ENCODE measurements around the gene ATXN10. TPM values are rescaled to one million over a fixed set of nuclear protein-coding genes. Genes with fewer than 3 reads are reported as not detected.
A peak's percentile ranks its signal among the peaks of the same experiment; 100 is the strongest.

The ATXN10 gene
- total and polyA plus RNA-seq, 4 experiments from 2014 or later: 61.8 to 102 (median 76.3) TPM

DNA sequence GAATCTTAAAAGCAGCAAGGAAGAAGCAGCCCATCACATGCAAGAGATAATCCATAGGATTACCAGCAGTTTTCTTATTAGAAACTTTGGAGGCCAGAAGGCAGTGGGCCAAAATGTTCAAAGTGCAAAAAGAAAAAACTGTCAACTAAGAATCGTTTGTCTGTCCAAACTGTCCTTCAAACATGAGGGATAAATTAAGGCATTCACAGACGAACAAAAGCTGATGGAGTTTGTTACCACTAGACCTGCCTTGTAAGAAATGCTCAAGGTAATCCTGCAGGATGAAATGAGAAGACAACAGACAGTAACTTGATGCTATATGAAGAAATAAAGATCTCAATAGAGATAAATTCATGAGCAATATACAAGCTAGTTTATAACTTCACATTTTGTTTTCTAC lies 154.9 kb downstream of the ATXN10 start:
- Mint-ChIP-seq H3K4me3 (no peak overlapping the region), H3K36me3 (peaks cover 43 to 54% of the 10 kb centered on the region in 2 donors), H3K9me3 (peaks cover 0 to 2% (median 0%) of the 10 kb centered on the region in 8 donors), H3K27me3 (no peaks in the 10 kb centered on the region), H3K27ac (no peak overlapping the region), H3K4me1 (peaks cover 0 to 2% (median under 1%) of the 10 kb centered on the region in 4 donors)
- Histone ChIP-seq H3K27ac (ENCODE audit: low read depth, low read length) (no peak overlapping the region), H3K36me3 (ENCODE audit: insufficient read depth, low read length) (no peaks in the 10 kb centered on the region), H3K9me3 (ENCODE audit: control insufficient read depth in 1 of 2, low read length in 2 of 2) (no peaks in the 10 kb centered on the region), H3K4me3 (ENCODE audit: low read length in 2 of 2) (no peak overlapping the region), H3K4me1 (ENCODE audit: insufficient read depth, low read length) (no peaks in the 10 kb centered on the region), H3K27me3 (ENCODE audit: insufficient read depth, low read length) (no peaks in the 10 kb centered on the region)
- intact Hi-C loops (cut with micrococcal nuclease): no loop called here
- CTCF ChIA-PET (ENCODE audit: partially characterized antibody): no interaction called here
- POLR2A ChIA-PET (ENCODE audit: partially characterized antibody): no interaction called here
- DNase-seq: no peak

DNA sequence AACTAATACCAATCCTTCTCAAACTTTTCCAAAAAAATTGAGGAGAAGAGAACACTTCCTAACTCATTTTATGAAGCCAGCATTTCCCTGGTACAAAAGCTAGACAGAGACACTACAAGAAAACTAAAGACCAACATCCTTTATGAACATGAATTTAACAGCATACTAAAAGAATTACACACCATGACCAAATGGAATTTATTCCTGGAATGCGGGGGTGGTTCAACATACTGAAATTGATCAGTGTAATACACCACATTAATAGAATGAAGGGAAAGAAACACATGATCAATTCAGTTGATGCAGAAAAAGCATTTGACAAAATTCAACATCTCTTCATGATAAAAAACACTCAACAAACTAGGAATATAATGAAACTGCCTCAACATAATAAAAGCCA lies 157.2 kb downstream of the ATXN10 start:
- Histone ChIP-seq H3K9me3 (ENCODE audit: control insufficient read depth in 1 of 2, low read length in 2 of 2) (no peaks in the 10 kb centered on the region), H3K4me1 (ENCODE audit: insufficient read depth, low read length) (no peaks in the 10 kb centered on the region), H3K27ac (ENCODE audit: low read depth, low read length) (no peak overlapping the region), H3K4me3 (ENCODE audit: low read length in 2 of 2) (no peak overlapping the region), H3K36me3 (ENCODE audit: insufficient read depth, low read length) (no peaks in the 10 kb centered on the region), H3K27me3 (ENCODE audit: insufficient read depth, low read length) (no peaks in the 10 kb centered on the region)
- H3K4me1 Mint-ChIP-seq: peaks cover 0 to 4% (median under 1%) of the 10 kb centered on the region in 4 donors
- no peaks in the 10 kb centered on the region for H3K27me3 Mint-ChIP-seq
- H3K36me3 Mint-ChIP-seq: peaks cover 34 to 55% of the 10 kb centered on the region in 2 donors
- DNase-seq: no peak
- peaks cover 0 to 5% (median 0%) of the 10 kb centered on the region in 8 donors for H3K9me3 Mint-ChIP-seq
- CTCF ChIA-PET (ENCODE audit: partially characterized antibody): no interaction called here
- no peak overlapping the region for H3K4me3 Mint-ChIP-seq
- POLR2A ChIA-PET (ENCODE audit: partially characterized antibody): no interaction called here
- H3K27ac Mint-ChIP-seq: no peak overlapping the region
- intact Hi-C loops (cut with micrococcal nuclease): no loop called here

DNA sequence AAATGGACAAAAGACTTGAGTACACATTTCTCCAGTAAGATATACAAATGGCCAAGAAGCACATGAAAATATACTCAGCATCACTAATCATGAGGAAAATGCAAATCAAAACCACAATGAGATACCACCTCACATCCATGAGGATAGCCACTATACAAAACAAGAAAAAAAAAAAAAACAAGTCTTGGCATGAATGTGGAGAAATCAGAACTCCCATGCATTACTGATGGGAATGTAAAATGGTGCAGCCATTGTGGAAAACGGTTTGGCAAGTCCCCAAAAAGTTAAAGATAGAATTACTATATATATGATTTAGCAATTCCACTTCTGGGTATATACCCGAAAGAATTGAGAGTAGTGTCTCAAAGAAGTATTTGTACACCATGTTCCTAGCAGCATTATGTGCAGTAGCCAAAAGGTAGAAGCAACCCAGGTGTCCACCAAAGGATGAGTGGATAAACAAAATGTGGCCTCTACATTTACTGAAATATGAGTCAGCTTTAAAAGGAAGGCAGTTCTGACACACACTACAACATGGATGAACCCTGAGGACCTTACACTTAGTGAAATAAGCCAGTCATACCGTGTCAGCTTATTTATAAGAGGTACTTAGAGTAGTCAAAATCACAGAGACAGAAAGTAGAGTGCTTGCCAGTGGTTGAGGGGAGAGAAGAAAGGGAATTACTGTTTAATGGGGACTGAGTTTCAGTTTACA lies 159.1 kb downstream of the ATXN10 start:
- POLR2A ChIA-PET (ENCODE audit: partially characterized antibody): no interaction called here
- Histone ChIP-seq H3K4me3 (ENCODE audit: low read length in 2 of 2) (no peak overlapping the region), H3K9me3 (ENCODE audit: control insufficient read depth in 1 of 2, low read length in 2 of 2) (no peaks in the 10 kb centered on the region), H3K27ac (ENCODE audit: low read depth, low read length) (no peak overlapping the region), H3K4me1 (ENCODE audit: insufficient read depth, low read length) (no peaks in the 10 kb centered on the region), H3K36me3 (ENCODE audit: insufficient read depth, low read length) (no peaks in the 10 kb centered on the region), H3K27me3 (ENCODE audit: insufficient read depth, low read length) (no peaks in the 10 kb centered on the region)
- Mint-ChIP-seq H3K4me3 (no peak overlapping the region), H3K27me3 (no peaks in the 10 kb centered on the region), H3K27ac (peak overlapping the region in 1 of 7 donors; percentile 1), H3K4me1 (peaks cover 0 to 4% (median under 1%) of the 10 kb centered on the region in 4 donors), H3K9me3 (peaks cover 0 to 3% (median 0%) of the 10 kb centered on the region in 8 donors), H3K36me3 (peaks cover 29 to 45% of the 10 kb centered on the region in 2 donors)
- DNase-seq: no peak
- CTCF ChIA-PET (ENCODE audit: partially characterized antibody): no interaction called here
- intact Hi-C loops (cut with micrococcal nuclease): no loop called here

DNA sequence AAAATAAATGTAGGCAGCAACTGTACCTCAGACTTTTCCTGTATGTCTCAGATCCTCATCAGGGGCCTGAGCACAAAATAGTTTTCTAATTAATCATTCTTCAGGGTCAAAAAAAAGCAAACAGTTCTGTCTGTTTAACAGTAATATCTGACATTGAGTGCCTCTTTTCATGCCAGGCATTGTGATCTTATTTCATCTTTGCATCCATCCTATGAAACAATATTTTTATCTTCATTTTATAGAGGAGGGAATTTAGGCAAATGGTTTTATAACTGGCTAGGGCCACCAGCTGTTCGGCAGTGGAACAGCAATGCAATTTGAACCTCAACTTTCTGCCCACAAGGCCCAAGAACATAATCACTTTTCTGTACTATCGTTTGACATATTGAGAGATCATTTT lies 159.8 kb downstream of the ATXN10 start:
- Mint-ChIP-seq H3K36me3 (peaks cover 32 to 44% of the 10 kb centered on the region in 2 donors), H3K27me3 (no peaks in the 10 kb centered on the region), H3K27ac (peak overlapping the region in 1 of 7 donors; percentile 16), H3K4me1 (peaks cover 0 to 4% (median 0%) of the 10 kb centered on the region in 4 donors), H3K4me3 (no peak overlapping the region), H3K9me3 (peaks cover 0 to 3% (median 0%) of the 10 kb centered on the region in 8 donors)
- Histone ChIP-seq H3K9me3 (ENCODE audit: control insufficient read depth in 1 of 2, low read length in 2 of 2) (no peaks in the 10 kb centered on the region), H3K27ac (ENCODE audit: low read depth, low read length) (no peak overlapping the region), H3K36me3 (ENCODE audit: insufficient read depth, low read length) (no peaks in the 10 kb centered on the region), H3K4me1 (ENCODE audit: insufficient read depth, low read length) (no peaks in the 10 kb centered on the region), H3K4me3 (ENCODE audit: low read length in 2 of 2) (no peak overlapping the region), H3K27me3 (ENCODE audit: insufficient read depth, low read length) (no peaks in the 10 kb centered on the region)
- POLR2A ChIA-PET (ENCODE audit: partially characterized antibody): no interaction called here
- intact Hi-C loops (cut with micrococcal nuclease): no loop called here
- no peak for DNase-seq
- CTCF ChIA-PET (ENCODE audit: partially characterized antibody): no interaction called here

- intact Hi-C loops (cut with micrococcal nuclease): no loop called here
- H3K27ac Mint-ChIP-seq: peak overlapping the region in 2 of 7 donors; percentile 6 to 26
Observed at GRCh38 chr22:45832180-45832579, 160.5 kb downstream of the ATXN10 start.

GRCh38 chr22:45832959-45833580 lies 161.4 kb downstream of the ATXN10 start:
- H3K27me3 ChIP-seq (ENCODE audit: insufficient read depth, low read length): no peaks in the 10 kb centered on the region
- H3K36me3 Mint-ChIP-seq: peaks cover 33 to 34% of the 10 kb centered on the region in 2 donors
- no peak overlapping the region for H3K27ac ChIP-seq (ENCODE audit: low read depth, low read length)
- DNase-seq: no peak
- H3K9me3 ChIP-seq (ENCODE audit: control insufficient read depth in 1 of 2, low read length in 2 of 2): no peaks in the 10 kb centered on the region
- H3K4me1 Mint-ChIP-seq: peaks cover 0 to 4% (median 0%) of the 10 kb centered on the region in 4 donors
- no peak overlapping the region for H3K4me3 Mint-ChIP-seq
- POLR2A ChIA-PET (ENCODE audit: partially characterized antibody): no interaction called here
- no peaks in the 10 kb centered on the region for H3K27me3 Mint-ChIP-seq
- H3K27ac Mint-ChIP-seq: peak overlapping the region in 1 of 7 donors; percentile 10
- peaks cover 0 to 3% (median 0%) of the 10 kb centered on the region in 8 donors for H3K9me3 Mint-ChIP-seq
- H3K4me3 ChIP-seq (ENCODE audit: low read length in 2 of 2): no peak overlapping the region
- H3K36me3 ChIP-seq (ENCODE audit: insufficient read depth, low read length): no peaks in the 10 kb centered on the region
- CTCF ChIA-PET (ENCODE audit: partially characterized antibody): no interaction called here
- H3K4me1 ChIP-seq (ENCODE audit: insufficient read depth, low read length): no peaks in the 10 kb centered on the region
- intact Hi-C loops (cut with micrococcal nuclease): no loop called here

More at GRCh38 chr22:45832180-45832579, 160.5 kb downstream of the ATXN10 start:
- Histone ChIP-seq H3K4me3 (ENCODE audit: low read length in 2 of 2) (no peak overlapping the region), H3K36me3 (ENCODE audit: insufficient read depth, low read length) (no peaks in the 10 kb centered on the region), H3K9me3 (ENCODE audit: control insufficient read depth in 1 of 2, low read length in 2 of 2) (no peaks in the 10 kb centered on the region), H3K4me1 (ENCODE audit: insufficient read depth, low read length) (no peaks in the 10 kb centered on the region), H3K27me3 (ENCODE audit: insufficient read depth, low read length) (no peaks in the 10 kb centered on the region), H3K27ac (ENCODE audit: low read depth, low read length) (no peak overlapping the region)
- H3K4me1 Mint-ChIP-seq: peaks cover 0 to 4% (median 0%) of the 10 kb centered on the region in 4 donors
- ChIA-PET CTCF (ENCODE audit: partially characterized antibody) (no interaction called here), POLR2A (ENCODE audit: partially characterized antibody) (no interaction called here)
- H3K9me3 Mint-ChIP-seq: peaks cover 0 to 3% (median 0%) of the 10 kb centered on the region in 8 donors
- no peaks in the 10 kb centered on the region for H3K27me3 Mint-ChIP-seq
- H3K36me3 Mint-ChIP-seq: peaks cover 34 to 42% of the 10 kb centered on the region in 2 donors
- DNase-seq: no peak
- no peak overlapping the region for H3K4me3 Mint-ChIP-seq

- intact Hi-C loops (cut with micrococcal nuclease): no loop called here
- H3K36me3 ChIP-seq (ENCODE audit: insufficient read depth, low read length): no peaks in the 10 kb centered on the region
- no peak overlapping the region for H3K4me3 ChIP-seq (ENCODE audit: low read length in 2 of 2)
- Mint-ChIP-seq H3K27me3 (no peaks in the 10 kb centered on the region), H3K4me3 (no peak overlapping the region), H3K4me1 (peaks cover 0 to 4% (median 0%) of the 10 kb centered on the region in 4 donors), H3K9me3 (peaks cover 0 to 3% (median 0%) of the 10 kb centered on the region in 8 donors), H3K36me3 (peaks cover 36 to 38% of the 10 kb centered on the region in 2 donors), H3K27ac (no peak overlapping the region)
- no peak overlapping the region for H3K27ac ChIP-seq (ENCODE audit: low read depth, low read length)
- H3K4me1 ChIP-seq (ENCODE audit: insufficient read depth, low read length): no peaks in the 10 kb centered on the region
- H3K9me3 ChIP-seq (ENCODE audit: control insufficient read depth in 1 of 2, low read length in 2 of 2): no peaks in the 10 kb centered on the region
- no peaks in the 10 kb centered on the region for H3K27me3 ChIP-seq (ENCODE audit: insufficient read depth, low read length)
- POLR2A ChIA-PET (ENCODE audit: partially characterized antibody): no interaction called here
- no peak for DNase-seq
- CTCF ChIA-PET (ENCODE audit: partially characterized antibody): no interaction called here
Observed at GRCh38 chr22:45833613-45834012, 162.0 kb downstream of the ATXN10 start.

All from CD4-positive, alpha-beta memory T cell (primary cell).